Fibroblast of gingiva (primary cell): Measurements from ENCODE around the gene PIM3.

Experiments used
- DNase-seq: peaks from one replicate; pipeline ENCODE4 v3.0.0-alpha.2; 2011; ENCODE audit warnings: low read depth

PIM3 gene

DNA sequence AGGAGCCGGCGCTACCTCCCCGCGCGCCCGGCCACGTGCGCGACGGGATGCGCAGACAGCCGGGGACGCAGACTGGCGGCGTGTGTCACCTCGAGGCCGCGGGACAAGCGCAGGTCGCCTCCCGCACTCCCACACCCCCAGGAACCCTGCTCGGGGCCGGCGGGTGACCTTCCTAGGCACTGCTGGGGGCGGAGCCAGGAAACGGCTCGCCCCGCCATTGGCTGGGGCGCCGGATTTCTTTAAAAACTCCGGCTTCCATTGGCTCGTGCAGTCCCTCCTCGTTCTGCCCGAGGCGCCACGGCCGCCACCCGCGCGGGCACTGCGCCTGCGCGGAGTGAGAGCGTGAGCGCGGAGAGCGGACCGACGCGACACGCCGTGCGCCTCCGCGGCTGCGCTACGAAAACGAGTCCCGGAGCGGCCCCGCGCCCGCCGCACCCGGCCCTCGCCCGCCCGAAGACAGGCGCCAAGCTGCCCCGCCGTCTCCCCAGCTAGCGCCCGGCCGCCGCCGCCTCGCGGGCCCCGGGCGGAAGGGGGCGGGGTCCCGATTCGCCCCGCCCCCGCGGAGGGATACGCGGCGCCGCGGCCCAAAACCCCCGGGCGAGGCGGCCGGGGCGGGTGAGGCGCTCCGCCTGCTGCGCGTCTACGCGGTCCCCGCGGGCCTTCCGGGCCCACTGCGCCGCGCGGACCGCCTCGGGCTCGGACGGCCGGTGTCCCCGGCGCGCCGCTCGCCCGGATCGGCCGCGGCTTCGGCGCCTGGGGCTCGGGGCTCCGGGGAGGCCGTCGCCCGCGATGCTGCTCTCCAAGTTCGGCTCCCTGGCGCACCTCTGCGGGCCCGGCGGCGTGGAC, at the start of gene PIM3:
Gene PIM3 (plus strand): TSS at position 614 of the 846 bp plus-strand sequence. CDS start 176 bp downstream, at position 790.
- peak; percentile 98 for DNase-seq

DNA sequence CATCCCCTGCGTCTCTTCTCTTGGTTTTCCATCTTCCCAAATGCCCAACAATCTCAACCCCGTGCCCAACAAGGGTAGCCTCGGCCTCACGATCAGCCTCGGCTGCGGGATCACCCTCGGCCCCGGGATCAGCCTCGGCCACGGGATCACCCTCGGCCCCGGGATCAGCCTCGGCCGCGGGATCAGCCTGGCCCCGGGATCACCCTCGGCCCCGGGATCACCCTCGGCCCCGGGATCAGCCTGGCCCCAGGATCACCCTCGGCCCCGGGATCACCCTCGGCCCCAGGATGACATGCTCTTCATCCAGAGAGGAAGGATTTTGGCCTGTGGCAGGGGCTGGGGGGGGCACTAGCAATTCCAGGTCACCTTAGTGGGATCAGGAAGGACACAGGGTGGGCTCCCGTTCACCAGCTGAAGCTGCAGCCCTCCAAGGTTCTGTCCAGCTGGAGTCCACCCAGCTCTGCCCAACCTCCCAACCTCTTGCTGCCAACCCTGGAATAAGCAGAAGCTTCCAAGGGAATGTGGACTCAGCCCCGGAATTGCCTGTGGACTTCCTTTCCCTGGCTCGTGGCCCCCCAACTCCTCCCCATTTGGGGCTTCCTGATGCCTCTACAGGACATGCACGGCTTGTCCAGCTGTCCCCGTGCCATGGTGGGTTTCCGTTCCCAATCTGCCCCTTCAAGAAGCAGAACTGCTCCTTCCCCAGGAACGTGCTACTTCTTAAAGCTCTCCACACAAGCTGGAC, 48.5 kb upstream of the PIM3 start:
- DNase-seq: no peak

DNA sequence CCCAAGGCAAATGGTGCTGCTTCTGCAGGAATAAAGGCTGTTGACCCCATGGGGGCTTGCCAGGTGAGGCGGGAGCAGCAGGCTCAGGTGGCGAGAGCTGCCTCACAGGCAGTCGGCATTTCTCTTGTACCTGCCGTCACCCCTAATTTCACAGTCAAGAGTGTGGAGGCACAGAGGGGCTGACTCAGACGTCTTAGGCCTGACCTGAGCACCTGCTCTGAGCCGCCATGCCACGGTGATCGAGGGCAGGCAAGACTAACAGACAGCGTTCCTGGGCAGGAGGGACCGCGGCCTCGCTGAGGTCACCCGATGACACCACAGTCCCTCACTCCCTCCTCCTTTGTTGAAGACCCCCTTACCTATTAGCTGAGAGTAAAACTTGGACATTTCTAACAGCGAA, 47.5 kb upstream of the PIM3 start:
- no peak for DNase-seq

DNA sequence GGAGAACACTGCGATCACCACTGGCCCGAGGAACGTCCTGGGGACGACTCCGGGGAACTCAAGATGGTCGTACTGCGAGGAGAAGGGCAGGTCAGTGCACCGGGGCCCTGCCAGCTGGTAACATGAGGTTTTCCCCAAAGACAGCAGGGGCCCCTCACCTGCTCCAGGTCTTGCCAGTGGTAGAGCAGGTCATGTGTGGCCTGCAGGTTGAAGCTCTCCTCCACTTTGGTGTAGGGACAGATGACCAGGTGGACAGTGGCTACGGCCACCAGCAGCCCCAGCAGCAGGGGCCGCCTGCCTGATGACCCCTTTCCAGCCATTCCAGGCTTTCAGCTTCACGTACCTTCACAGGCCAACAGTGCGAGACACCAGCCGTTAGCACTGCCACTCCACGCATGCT, 47.1 kb upstream of the PIM3 start:
- DNase-seq: no peak

DNA sequence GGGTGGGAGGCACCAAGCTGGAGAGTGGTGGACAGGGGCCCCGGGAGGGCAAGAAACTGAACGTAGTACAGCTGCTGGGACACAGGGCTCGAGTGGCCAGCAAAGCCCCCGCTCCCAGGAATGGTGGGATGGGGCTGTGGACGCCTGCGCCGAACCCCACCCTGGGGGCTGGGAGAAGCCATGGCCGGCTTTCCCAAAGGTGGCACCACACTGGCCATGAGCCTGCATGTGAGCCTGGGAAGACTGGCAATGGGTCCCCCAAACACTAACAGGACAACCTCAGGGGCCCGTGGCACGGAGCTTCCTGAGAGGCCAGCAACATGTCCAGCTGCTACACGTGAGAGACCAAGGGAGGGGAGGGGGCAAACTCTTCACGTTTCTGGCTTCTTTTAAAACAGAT, 46.3 kb upstream of the PIM3 start:
- DNase-seq: no peak

DNA sequence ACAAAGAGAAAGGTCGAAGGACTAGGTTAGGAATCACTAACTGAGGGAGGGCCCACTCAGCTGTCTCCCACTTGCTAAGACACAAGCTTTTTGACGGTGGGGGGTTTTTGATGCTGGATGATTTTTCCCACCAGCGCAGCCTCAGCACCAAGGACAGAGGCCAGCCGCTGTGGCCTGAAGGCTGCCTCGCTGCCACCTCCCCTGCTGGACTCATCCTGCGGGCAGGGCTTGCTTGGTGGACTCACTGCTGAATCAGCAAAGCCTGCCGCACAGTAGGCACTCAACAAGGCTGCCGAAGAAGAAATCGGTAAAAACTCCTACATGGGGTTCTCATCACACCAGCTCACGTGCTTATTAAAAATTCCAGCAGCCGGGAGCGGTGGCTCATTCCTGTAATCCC, 45.0 kb upstream of the PIM3 start:
- DNase-seq: no peak

DNA sequence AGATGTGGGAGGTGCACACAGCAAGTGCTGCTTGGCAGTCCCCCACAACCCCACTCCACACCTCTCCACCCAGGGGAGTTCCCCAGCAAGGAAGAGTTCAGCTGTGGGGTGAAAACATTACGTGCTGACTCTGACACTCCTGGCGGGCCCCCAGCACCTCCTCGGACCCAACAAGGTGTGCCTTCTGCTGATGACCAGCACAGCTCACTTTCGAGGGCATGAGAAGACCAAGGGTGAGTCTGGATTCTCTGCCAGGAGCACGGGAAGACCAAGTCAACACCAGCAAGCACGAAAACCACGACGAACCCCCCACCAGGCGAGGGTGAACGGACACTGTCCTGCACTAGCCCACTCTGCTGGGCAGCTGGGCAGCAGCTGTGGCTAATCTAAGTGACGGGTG, 43.7 kb upstream of the PIM3 start:
- no peak for DNase-seq

DNA sequence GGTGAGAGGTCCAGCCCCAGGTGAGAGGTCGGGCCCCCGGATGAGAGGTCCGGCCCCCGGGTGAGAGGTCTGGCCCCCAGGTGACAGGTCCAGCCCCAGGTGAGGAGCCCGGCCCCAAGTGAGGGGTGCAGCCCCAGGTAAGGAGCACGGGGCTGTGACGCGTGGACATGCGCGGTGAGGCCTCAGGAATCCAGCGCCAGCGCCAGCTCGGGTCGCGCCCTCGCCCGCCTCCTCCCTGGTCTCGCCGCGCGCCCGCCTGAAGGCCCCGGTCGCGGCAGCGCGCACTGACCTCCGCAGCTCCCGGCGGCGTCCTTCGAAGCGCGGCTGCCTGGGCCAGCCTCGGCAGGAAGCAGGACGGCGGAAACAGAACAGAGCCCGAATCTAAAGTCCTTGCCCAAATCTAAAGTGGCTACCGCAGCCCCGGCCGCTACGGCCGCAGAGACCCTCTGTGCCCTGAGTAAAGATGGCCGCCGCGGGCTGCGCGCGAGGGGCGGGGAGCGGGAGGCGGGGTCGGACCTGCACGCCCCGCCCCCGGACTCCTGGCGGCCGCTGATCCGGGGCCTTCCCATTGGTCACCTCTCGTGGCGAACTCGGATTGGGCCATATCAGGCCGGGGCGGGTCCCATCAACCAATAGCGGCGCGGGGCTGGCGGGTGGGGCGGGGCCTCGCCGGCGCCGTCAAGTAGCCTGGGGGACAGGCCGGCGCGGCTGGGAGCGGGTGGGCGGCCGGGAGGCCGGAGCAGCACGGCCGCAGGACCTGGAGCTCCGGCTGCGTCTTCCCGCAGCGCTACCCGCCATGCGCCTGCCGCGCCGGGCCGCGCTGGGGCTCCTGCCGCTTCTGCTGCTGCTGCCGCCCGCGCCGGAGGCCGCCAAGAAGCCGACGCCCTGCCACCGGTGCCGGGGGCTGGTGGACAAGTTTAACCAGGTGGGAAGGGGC, 42.3 kb upstream of the PIM3 start, which contains the start of the genes ALG12 and CRELD2:
Gene ALG12 (minus strand): TSS at position 465 of the 937 bp plus-strand sequence. CDS start 4,673 bp downstream, outside the sequence.
Gene CRELD2 (plus strand): TSS at position 661 of the 937 bp plus-strand sequence. CDS start 136 bp downstream, at position 797.
- DNase-seq: peak; percentile 96

DNA sequence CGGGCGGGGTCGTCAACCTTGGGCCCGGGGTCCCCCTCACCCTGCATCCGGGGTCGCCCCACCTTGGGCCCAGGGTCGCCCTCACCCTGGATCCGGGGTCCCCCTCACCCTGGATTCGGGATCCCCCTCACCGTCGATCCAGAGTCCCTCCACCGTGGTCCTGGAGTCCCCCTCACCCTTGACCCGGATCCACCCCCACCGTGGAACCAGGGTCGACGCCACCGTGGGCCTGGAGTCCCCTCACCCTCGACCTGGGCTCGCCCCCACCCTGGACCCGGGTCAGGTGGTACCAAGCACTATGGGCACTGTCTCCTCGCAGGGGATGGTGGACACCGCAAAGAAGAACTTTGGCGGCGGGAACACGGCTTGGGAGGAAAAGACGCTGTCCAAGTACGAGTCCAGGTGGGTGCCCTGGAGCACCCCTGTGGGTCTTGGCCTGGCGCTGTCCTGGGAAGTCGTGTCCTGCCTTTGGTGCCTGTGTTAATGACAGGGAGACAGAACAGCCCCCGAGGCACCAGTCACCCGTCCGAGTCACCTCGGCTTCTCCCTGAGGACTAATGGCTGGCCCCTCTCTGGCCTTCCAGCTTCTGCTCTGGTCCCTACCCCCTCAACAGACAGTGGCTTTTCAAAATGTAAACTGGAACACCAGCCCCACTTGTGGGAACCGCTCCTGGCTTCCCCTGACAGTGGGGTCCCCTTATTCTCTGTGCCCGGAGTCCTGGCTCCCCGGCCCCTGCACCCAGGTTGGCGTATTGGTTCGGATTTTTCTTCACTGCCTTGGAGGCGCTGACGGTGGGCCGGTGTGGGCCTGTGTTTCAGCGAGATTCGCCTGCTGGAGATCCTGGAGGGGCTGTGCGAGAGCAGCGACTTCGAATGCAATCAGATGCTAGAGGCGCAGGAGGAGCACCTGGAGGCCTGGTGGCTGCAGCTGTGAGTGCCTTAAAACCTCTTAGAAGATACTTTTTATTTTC, 41.4 kb upstream of the PIM3 start:
- DNase-seq: no peak

DNA sequence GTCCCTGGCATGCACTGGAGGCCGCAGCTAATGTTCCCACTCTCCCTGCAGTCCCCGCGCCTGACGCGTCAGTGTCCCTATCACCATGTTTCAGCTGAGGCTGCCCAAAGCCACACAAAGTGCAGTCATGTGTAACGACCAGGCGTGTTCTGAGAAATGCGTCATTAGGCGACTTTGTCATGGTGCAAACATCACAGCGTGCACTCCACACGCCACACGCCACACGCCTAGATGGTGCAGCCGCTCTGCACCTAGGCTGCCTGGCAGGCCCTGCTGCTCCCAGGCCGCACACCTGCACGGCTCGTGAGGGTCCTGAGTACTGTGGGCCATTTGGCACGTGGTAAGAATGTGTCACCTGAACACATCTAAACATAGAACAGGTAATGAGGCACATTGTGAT, 39.7 kb upstream of the PIM3 start:
- no peak for DNase-seq

DNA sequence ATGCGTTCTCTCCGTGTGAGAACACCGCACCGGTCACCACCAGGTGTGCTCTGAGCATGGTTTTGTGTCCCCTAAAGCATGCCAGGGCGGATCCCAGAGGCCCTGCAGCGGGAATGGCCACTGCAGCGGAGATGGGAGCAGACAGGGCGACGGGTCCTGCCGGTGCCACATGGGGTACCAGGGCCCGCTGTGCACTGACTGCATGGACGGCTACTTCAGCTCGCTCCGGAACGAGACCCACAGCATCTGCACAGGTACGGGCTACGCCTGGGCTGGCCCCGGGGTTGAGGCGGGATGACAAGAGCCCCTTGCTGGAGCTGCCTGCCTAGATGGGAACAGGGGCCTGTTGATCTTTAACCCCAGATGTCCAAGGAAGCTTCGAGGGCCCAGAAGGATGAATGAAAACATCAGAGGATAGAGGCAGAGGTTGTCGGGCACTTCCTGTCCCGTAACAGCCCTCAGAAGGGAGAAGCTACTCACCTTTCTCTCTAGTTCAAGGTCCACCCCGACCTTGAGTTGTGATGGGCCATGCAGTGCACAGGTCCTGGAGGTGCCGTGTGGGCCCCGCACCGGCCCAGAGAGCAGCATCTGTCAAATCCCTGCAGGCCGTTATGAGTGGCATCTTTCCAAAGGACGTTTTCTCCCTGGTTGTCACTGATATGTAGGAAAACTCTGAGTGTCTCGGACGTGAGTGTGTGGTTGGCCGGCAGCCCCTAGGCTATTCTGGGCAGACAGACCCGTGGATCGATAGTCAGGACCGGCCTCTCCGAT, 38.9 kb upstream of the PIM3 start:
- DNase-seq: no peak

DNA sequence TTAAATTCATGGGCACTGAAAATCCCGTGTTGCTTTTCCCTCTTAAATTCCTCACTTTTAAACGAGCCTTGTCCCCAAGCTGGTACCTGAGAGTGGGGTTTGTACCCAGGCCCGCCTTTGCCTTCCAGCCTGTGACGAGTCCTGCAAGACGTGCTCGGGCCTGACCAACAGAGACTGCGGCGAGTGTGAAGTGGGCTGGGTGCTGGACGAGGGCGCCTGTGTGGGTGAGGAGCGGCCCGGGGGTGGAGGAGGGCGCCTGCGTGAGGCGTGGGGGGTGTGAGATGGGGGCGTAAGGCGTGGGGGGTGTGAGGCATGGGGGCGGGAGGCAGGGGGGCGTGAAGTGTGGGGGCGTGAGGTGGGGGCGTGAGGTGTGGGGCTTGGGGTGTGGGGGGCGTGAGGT, 38.1 kb upstream of the PIM3 start:
- DNase-seq: no peak

DNA sequence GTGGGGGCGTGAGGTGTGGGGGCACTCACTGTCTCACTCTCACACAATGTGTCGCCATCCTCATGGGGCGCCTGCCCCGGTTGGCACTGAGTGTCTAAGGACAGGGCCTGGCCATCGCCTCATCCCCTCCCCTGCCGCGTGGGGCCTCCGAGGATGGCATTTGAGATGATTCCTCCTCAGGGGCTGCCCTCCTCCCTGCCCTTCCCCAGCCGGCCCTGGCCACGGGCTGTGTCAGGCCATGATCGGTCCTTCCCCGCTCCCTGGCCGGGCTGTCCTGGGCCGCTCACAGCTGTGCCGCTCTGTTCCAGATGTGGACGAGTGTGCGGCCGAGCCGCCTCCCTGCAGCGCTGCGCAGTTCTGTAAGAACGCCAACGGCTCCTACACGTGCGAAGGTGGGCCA, 37.6 kb upstream of the PIM3 start:
- no peak for DNase-seq

DNA sequence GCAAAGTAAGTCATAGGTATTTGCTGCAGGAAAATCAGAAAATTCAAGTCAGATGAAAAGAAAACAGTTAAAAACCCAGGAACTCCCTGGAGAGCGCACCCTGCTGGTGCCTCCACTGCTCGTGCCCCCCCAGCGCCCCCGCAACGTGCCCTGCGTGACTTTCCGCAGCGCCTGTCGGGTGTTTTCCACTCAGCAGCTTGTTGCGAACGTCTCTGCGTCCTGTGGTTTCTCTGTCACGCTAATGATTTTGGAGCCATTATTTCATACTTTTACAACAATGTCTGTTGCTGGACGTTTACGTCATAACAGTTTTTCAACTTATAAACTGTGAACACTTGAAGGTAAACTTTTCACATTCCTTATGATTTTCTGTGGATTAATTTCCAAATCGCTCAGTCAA, 37.1 kb upstream of the PIM3 start:
- DNase-seq: peak; percentile 54

DNA sequence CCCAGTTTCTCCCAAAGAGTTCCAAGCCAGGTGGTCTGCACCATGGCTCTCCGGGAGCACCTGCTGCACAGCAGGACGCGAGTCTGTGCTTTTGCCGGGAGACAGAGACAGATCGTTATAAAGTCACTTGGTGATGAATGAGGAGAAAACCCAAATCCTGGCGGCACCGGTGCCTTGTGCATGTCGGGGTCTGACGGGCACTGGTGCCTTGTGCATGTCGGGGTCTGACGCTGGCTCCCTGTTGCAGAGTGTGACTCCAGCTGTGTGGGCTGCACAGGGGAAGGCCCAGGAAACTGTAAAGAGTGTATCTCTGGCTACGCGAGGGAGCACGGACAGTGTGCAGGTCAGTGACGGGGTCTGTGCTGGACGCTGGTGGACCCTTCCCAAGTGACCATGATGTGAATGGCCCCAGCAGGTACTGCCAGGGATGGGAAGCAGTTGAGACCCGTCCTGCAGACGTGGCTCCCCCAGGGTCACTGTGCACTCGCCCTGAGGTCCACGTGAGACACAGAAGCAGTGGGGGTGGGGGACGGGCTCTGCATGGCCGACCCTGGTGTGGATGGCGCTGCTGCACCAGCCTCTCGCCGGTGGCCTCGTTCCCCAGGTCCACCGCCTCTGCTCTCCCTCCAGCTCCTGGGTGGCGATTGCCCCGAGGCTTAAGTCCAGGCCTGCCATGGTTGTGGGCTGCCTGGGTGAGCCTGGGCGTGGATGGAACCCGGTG, 36.3 kb upstream of the PIM3 start:
- DNase-seq: no peak

DNA sequence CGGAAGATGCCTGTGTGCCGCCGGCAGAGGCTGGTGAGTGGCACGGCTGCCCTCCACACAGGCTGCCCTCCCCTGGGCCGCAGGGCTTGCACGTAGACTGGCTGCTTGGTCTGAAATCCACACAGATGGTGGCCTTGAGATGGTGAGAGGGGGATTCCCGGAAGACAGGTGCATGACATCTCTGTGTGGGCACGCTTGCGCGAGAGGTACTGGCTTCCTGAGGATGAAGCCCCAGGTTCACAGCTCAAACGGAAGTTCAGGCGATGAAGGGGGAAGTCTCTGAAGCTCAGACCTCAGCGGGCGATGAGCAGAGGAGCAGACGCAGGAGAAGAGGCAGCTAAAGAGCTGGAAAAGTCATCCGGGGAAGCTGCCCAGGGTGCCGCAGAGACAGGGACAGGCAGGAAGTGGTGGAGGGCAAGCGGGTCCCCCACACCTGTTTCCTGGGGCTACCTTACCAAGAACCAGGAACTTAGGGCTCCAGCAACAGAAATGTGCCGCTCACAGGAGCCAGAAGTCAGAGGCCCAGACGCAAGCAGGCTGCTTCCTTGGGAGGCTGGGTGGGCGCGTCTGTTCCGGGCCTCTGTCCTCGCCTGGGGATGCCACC, 34.9 kb upstream of the PIM3 start:
- DNase-seq: no peak

DNA sequence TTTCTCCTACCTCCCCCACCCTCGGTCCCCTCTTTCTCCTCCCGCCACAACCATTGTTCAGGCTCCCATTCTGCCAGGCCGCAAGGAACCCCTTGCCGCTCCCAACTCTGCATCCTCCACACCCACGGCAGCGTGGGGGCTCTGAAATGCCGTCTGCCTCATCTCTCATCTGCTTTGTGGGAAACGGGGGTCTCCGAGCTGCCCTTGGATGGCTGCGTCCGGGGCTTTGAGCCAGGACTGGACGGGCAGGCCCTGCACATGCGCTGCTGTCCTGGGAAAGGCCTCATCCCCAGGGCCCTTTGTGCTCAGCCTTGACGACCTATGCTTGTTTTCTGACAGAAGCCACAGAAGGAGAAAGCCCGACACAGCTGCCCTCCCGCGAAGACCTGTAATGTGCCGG, 33.7 kb upstream of the PIM3 start:
- no peak for DNase-seq

DNA sequence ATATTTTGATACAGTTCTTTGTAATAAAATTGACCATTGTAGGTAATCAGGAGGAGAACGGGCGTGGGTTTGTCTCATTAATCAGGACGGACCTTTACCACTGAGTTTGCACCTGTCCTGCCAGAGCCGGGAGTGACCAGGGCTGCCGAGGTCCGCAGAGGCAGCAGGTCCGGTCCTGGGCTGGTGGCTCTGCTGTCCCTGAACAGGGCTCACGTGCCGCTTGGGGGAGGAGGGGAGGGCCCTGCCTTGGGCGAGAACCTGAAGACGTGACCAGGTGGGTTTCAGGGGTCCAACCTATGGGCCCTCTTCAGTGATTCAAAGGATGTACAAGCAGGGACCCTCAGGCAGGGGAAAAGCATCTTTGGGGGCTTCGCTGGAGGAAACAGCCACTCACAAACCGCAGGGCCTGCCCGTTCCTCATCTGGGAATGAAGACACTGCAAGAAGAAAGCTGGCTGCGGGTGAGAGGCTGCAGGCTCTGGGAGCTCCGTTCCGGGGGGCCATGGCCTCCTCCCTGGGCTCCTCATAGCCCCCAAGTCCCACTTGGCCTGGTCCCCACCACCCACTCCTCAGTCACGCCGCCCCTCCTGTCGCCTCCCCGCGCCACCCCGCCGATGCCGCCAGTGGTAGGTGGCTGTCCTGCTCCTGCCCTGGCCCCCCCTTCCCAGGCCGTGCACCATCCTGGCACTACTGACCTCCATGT, 32.9 kb upstream of the PIM3 start:
- DNase-seq: no peak

DNA sequence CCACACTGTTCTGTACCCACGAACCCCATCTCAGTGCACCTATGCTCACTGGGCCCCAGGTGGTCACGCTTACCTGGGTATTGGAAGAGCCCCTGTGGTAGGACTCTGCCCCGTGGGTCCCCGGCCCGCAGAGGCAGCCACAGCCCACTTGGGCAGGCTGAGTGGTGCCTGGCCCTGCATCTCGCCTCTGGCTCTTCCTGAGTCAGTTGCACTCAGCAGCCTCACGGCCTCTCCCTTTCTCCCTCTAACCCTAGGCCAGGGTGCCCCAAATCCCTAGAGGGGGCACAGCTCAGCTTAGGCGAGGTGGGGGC, 32.4 kb upstream of the PIM3 start:
- no peak for DNase-seq
